ENCODE data around the gene CCDC51. TPM values are rescaled to one million over a fixed set of nuclear protein-coding genes. Genes with fewer than 3 reads are reported as not detected.

Gene CCDC51
- total and polyA plus RNA-seq, 2 of the 13 experiments (the other 11 are each of a cell fraction or from before 2014, with no cell fraction given) = 18.1 to 29.4 TPM

DNA sequence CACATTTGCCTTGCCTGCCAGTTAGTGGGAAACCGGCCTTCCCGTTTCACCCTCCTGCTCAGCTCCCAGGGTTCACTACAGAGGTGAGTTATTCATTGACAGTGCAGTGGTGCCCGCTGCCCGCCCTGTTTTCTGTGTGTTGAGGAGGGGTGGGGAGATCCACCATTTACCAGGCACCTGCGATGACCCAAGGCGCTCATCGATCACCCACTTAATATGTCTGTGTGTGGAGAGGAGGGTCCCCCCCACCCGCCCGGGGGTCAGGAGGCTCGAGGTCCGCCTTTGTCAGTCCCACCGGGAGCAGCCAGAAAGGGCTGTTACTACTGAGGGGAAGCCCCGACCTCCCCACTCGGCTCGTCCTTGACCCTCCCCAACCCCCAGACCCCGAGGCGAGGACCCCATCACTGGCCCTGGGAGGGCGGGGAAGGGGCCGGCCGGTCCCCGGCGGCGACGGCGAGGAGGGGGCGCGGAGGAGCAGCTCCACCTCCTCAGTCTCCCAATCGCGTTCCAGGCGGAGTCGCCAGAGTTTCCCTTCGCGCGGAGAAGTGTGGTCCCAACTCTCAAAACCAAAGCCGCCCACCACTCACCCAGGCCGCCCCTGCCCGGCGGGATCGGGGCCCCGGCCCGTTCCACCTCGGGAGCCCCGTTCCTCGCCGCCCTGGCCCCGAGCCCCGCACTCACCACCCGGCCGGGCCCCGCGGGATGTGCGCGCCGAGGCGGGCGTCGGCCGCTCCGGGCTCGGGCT, 11.2 kb downstream of the CCDC51 start (continued):
- TF ChIP-seq, protein P1, sequence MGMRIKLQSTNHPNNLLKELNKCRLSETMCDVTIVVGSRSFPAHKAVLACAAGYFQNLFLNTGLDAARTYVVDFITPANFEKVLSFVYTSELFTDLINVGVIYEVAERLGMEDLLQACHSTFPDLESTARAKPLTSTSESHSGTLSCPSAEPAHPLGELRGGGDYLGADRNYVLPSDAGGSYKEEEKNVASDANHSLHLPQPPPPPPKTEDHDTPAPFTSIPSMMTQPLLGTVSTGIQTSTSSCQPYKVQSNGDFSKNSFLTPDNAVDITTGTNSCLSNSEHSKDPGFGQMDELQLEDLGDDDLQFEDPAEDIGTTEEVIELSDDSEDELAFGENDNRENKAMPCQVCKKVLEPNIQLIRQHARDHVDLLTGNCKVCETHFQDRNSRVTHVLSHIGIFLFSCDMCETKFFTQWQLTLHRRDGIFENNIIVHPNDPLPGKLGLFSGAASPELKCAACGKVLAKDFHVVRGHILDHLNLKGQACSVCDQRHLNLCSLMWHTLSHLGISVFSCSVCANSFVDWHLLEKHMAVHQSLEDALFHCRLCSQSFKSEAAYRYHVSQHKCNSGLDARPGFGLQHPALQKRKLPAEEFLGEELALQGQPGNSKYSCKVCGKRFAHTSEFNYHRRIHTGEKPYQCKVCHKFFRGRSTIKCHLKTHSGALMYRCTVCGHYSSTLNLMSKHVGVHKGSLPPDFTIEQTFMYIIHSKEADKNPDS (CRISPR knock-in tag; IDR thresholded peaks at IDR 0.05) = 0 out of 2 replicates have a peak, but pooled peaks have one; percentile 52
- TF ChIP-seq KMT2B (CRISPR knock-in tag; IDR thresholded peaks at IDR 0.05) (no peak), RBFOX2 (IDR thresholded peaks at IDR 0.05; ENCODE audit: low read depth, low read length) (no peak), ZNF256 (CRISPR knock-in tag; conservative IDR thresholded peaks at IDR 0.05) (no peak), REPIN1 (CRISPR knock-in tag; IDR thresholded peaks at IDR 0.05; ENCODE audit: borderline replicate concordance, low read depth) (no peak), PPARG (CRISPR knock-in tag; conservative IDR thresholded peaks at IDR 0.05) (no peak), DMAP1 (CRISPR knock-in tag; IDR thresholded peaks at IDR 0.05) (no peak; the same call in 1 of the 2 replicates), SMARCE1 (IDR thresholded peaks at IDR 0.05; ENCODE audit: borderline replicate concordance) (no peak), ZNF761 (CRISPR knock-in tag; conservative IDR thresholded peaks at IDR 0.05) (peak; percentile 71; the same call in 1 of the 2 replicates), ZNF607 (CRISPR knock-in tag; IDR thresholded peaks at IDR 0.05; ENCODE audit: borderline replicate concordance) (no peak), SMAD1 (CRISPR knock-in tag; IDR thresholded peaks at IDR 0.05; ENCODE audit: borderline replicate concordance, low read depth) (no peak), GTF2F1 (IDR thresholded peaks at IDR 0.05; ENCODE audit: low read length) (no peak), TP53 (CRISPR knock-in tag; conservative IDR thresholded peaks at IDR 0.05) (no peak), POLR2G (IDR thresholded peaks at IDR 0.05; ENCODE audit: low read depth, low read length) (peak; percentile 89), ZNF598 (CRISPR knock-in tag; IDR thresholded peaks at IDR 0.05; ENCODE audit: borderline replicate concordance) (no peak), ZNF879 (CRISPR knock-in tag; IDR thresholded peaks at IDR 0.05) (no peak), MLLT10 (CRISPR knock-in tag; IDR thresholded peaks at IDR 0.05) (no peak), NCOA5 (CRISPR knock-in tag; IDR thresholded peaks at IDR 0.05) (no peak), SALL1 (CRISPR knock-in tag; IDR thresholded peaks at IDR 0.05) (peak; percentile 53), ZNF335 (CRISPR knock-in tag; IDR thresholded peaks at IDR 0.05) (no peak; the same call in 1 of the 2 replicates), RARA (CRISPR knock-in tag; IDR thresholded peaks at IDR 0.05) (peak; percentile 84), ADNP (CRISPR knock-in tag; IDR thresholded peaks at IDR 0.05) (no peak), TMF1 (CRISPR knock-in tag; IDR thresholded peaks at IDR 0.05; ENCODE audit: low read depth) (peak; percentile 71; the same call in 1 of the 2 replicates), ZNF343 (CRISPR knock-in tag; IDR thresholded peaks at IDR 0.05) (no peak), ZNF644 (CRISPR knock-in tag; IDR thresholded peaks at IDR 0.05; ENCODE audit: low read depth) (no peak), ZNF10 (CRISPR knock-in tag; IDR thresholded peaks at IDR 0.05; ENCODE audit: borderline replicate concordance, low read depth) (no peak), ZNF605 (CRISPR knock-in tag; IDR thresholded peaks at IDR 0.05) (peak; percentile 51; the same call in 1 of the 2 replicates), MIXL1 (CRISPR knock-in tag; IDR thresholded peaks at IDR 0.05) (peak; percentile 65; the same call in 1 of the 2 replicates), ZNF329 (CRISPR knock-in tag; IDR thresholded peaks at IDR 0.05; ENCODE audit: low read depth) (no peak), XBP1 (CRISPR knock-in tag; IDR thresholded peaks at IDR 0.05) (no peak), NFIB (CRISPR knock-in tag; IDR thresholded peaks at IDR 0.05; ENCODE audit: borderline replicate concordance) (no peak)
- TF ChIP-seq, protein P2, sequence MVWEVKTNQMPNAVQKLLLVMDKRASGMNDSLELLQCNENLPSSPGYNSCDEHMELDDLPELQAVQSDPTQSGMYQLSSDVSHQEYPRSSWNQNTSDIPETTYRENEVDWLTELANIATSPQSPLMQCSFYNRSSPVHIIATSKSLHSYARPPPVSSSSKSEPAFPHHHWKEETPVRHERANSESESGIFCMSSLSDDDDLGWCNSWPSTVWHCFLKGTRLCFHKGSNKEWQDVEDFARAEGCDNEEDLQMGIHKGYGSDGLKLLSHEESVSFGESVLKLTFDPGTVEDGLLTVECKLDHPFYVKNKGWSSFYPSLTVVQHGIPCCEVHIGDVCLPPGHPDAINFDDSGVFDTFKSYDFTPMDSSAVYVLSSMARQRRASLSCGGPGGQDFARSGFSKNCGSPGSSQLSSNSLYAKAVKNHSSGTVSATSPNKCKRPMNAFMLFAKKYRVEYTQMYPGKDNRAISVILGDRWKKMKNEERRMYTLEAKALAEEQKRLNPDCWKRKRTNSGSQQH (CRISPR knock-in tag; IDR thresholded peaks at IDR 0.05; ENCODE audit: low read depth) = 0 out of 2 replicates have a peak, but pooled peaks have one; percentile 38

All from HepG2 (cell line).